OCI-LY3 (cell line): ENCODE results near the gene STAT3.

Experiments
- EZH2phosphoT487 ChIP-seq: fragments of 200-600 bp; shearing (Covaris generic); IDR thresholded peaks from 2 replicates; pipeline ENCODE4 v1.6.1; 2018; ENCODE audit warnings: antibody characterized with exemption, mixed run types, low read depth
- TF ChIP-seq, protein P1 (sequence below): fragments of 200-600, 300-600 bp; sonication (generic); IDR thresholded peaks from 2 replicates; pipeline ENCODE4 v1.5.1; 2014; ENCODE audit warnings: antibody characterized with exemption, low read length, low read depth

DNA sequence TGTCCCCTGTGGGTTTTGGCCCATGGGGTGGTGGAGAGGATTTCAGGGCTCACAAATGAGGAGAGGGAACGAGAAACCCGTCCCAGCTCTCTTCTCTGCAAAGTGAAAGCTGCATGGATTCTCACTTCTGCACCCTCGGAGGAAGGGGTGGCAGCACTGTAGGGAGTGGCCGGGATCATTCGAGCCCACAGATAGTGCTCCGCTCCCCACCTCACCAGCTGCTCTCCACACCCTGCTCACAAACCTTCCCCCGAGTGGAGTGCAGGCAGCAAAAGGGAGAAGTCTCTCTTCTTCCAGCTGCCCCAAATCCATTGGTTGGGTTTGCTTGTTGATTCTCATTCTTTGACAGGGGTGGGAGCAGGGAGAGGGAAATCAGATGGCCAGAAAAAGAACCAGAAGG is 79.8 kb downstream of the STAT3 start:
- TF ChIP-seq, protein P1, sequence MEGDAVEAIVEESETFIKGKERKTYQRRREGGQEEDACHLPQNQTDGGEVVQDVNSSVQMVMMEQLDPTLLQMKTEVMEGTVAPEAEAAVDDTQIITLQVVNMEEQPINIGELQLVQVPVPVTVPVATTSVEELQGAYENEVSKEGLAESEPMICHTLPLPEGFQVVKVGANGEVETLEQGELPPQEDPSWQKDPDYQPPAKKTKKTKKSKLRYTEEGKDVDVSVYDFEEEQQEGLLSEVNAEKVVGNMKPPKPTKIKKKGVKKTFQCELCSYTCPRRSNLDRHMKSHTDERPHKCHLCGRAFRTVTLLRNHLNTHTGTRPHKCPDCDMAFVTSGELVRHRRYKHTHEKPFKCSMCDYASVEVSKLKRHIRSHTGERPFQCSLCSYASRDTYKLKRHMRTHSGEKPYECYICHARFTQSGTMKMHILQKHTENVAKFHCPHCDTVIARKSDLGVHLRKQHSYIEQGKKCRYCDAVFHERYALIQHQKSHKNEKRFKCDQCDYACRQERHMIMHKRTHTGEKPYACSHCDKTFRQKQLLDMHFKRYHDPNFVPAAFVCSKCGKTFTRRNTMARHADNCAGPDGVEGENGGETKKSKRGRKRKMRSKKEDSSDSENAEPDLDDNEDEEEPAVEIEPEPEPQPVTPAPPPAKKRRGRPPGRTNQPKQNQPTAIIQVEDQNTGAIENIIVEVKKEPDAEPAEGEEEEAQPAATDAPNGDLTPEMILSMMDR, result no peak
- TF ChIP-seq EZH2phosphoT487, result no peak
